ENCODE data around the gene EEFSEC. TPM values are rescaled to one million over a fixed set of nuclear protein-coding genes. Genes with fewer than 3 reads are reported as not detected.

Gene EEFSEC
- total RNA-seq, 1 experiment from 2014 or later, result 15.4 TPM

GRCh38 chr3:128327606-128328031 is 174.3 kb downstream of the EEFSEC start:
- ATAC-seq (no peak), DNase-seq (ENCODE audit: low read depth, low spot score) (no peak)
- intact Hi-C loops (cut with micrococcal nuclease; ENCODE audit: unreplicated experiment), result no loop called here
- Histone ChIP-seq H3K36me3 (ENCODE audit: control insufficient read depth, insufficient read depth, low read length) (no peaks in the 10 kb centered on the region), H3K27me3 (ENCODE audit: control insufficient read depth, insufficient read depth, low read length) (no peaks in the 10 kb centered on the region), H3K4me1 (ENCODE audit: control insufficient read depth, insufficient read depth, low read length) (no peaks in the 10 kb centered on the region), H3K9me3 (ENCODE audit: control insufficient read depth, insufficient read depth, low read depth, low read length) (no peaks in the 10 kb centered on the region), H3K4me3 (ENCODE audit: low read depth in 2 of 2, low read length in 2 of 2) (no peak overlapping the region), H3K27ac (ENCODE audit: low read length) (no peak overlapping the region)
- ChIA-PET CTCF (no interaction called here), POLR2A (no interaction called here)
- TF ChIP-seq TCF7L2 (IDR thresholded peaks at IDR 0.05; ENCODE audit: low read depth, low read length) (no peak), REST (IDR thresholded peaks at IDR 0.05; ENCODE audit: insufficient read depth in 1 of 2, low read depth in 2 of 2, low read length in 1 of 2) (no peak), POLR2AphosphoS5 (IDR thresholded peaks at IDR 0.05; ENCODE audit: low read depth, low read length) (no peak), SIN3A (IDR thresholded peaks at IDR 0.05; ENCODE audit: borderline replicate concordance, insufficient read depth, low read depth, low read length) (no peak)
- TF ChIP-seq, protein P1, sequence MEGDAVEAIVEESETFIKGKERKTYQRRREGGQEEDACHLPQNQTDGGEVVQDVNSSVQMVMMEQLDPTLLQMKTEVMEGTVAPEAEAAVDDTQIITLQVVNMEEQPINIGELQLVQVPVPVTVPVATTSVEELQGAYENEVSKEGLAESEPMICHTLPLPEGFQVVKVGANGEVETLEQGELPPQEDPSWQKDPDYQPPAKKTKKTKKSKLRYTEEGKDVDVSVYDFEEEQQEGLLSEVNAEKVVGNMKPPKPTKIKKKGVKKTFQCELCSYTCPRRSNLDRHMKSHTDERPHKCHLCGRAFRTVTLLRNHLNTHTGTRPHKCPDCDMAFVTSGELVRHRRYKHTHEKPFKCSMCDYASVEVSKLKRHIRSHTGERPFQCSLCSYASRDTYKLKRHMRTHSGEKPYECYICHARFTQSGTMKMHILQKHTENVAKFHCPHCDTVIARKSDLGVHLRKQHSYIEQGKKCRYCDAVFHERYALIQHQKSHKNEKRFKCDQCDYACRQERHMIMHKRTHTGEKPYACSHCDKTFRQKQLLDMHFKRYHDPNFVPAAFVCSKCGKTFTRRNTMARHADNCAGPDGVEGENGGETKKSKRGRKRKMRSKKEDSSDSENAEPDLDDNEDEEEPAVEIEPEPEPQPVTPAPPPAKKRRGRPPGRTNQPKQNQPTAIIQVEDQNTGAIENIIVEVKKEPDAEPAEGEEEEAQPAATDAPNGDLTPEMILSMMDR (IDR thresholded peaks at IDR 0.05), result no peak
- in situ Hi-C loops (cut with HindIII; ENCODE audit: low pct_unique_long_range_greater_than_20kb, low sequenced_read_pairs), result no loop called here
- no TSS peak for BruUV-seq (replicated peaks)

DNA sequence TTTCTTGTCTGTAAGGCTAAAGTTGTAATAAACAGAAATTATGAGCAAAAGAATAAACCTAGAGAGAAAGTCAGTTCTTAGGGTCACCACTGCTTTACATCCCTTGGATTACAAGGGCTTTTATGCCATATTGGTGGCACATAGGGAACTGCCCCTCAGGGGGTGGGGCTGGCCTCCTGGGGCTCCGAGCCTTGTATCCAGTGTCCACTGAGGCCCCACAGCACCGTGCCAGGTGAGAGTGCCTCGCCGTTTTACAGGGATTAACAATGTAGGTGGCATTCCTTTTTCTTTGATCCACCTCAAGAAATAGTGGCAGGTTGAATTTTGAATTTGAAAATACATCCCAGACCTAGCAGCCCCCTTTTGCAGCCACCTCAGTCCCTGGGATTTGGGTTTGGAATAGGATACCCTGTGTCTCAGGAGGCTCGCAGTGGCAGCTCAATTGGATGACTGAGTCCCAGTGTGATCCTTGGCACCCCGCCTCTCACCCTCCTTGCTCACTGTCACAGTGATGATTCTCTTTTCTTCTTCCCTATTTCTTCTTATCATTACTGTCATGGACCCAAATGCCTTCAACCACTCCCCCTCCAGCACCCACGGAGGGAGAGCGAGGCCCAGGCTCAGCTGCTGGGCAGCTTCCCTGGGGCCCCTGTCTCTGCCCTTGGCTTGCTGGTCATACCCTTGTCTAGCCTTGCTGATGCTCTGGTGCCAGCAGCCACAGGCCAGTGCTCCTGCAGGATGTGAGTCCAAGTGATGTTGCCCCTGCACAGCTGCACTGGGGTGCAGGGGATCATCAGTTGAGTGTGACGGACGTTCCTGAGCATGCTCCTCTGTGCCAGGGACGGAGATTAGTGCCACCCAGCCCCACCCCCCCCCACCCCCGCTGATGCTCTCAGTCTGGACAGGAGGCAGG is 175.5 kb downstream of the EEFSEC start:
- no peak for ATAC-seq
- no peaks in the 10 kb centered on the region for H3K36me3 ChIP-seq (ENCODE audit: control insufficient read depth, insufficient read depth, low read length)
- no peaks in the 10 kb centered on the region for H3K27me3 ChIP-seq (ENCODE audit: control insufficient read depth, insufficient read depth, low read length)
- H3K27ac ChIP-seq (ENCODE audit: low read length), result no peak overlapping the region
- no peak for TF ChIP-seq REST (IDR thresholded peaks at IDR 0.05; ENCODE audit: insufficient read depth in 1 of 2, low read depth in 2 of 2, low read length in 1 of 2)
- TF ChIP-seq POLR2AphosphoS5 (IDR thresholded peaks at IDR 0.05; ENCODE audit: low read depth, low read length), result no peak
- no peaks in the 10 kb centered on the region for H3K4me1 ChIP-seq (ENCODE audit: control insufficient read depth, insufficient read depth, low read length)
- ChIA-PET POLR2A (no interaction called here), CTCF (no interaction called here)
- H3K9me3 ChIP-seq (ENCODE audit: control insufficient read depth, insufficient read depth, low read depth, low read length), result no peaks in the 10 kb centered on the region
- no peak overlapping the region for H3K4me3 ChIP-seq (ENCODE audit: low read depth in 2 of 2, low read length in 2 of 2)
- DNase-seq (ENCODE audit: low read depth, low spot score), result no peak
- BruUV-seq (replicated peaks), result no TSS peak
- in situ Hi-C loops (cut with HindIII; ENCODE audit: low pct_unique_long_range_greater_than_20kb, low sequenced_read_pairs), result no loop called here
- intact Hi-C loops (cut with micrococcal nuclease; ENCODE audit: unreplicated experiment), result no loop called here

Data from Panc1 (cell line).